Subcutaneous abdominal adipose tissue (tissue), 5 donors: Measurements from ENCODE around the gene IGFBP5.

Experiments used
- H3K27ac ChIP-seq: one replicate; pipeline ENCODE4 v1.7.0; 2013; ENCODE audit warnings: low read depth, mild to moderate bottlenecking, inconsistent platforms, low read length, moderate library complexity
- H3K27me3 ChIP-seq, 5 donors: one replicate each; pipeline ENCODE4 v1.7.0; 2013; ENCODE audit warnings: low read length in 5 of 5, inconsistent platforms in 1 of 5; ENCODE audit not compliant: control insufficient read depth in 5 of 5, insufficient read depth in 4 of 5
- H3K36me3 ChIP-seq, 5 donors: one replicate each; pipeline ENCODE4 v1.7.0; 2013; ENCODE audit warnings: low read length in 5 of 5; ENCODE audit not compliant: control insufficient read depth in 5 of 5, insufficient read depth in 5 of 5
- H3K4me1 ChIP-seq, 5 donors: one replicate each; pipeline ENCODE4 v1.7.0; 2013; ENCODE audit warnings: low read length in 5 of 5, mild to moderate bottlenecking in 3 of 5, moderate library complexity in 1 of 5; ENCODE audit not compliant: control insufficient read depth in 5 of 5, insufficient read depth in 5 of 5
- H3K4me3 ChIP-seq, 5 donors: one replicate each; pipeline ENCODE4 v1.7.0; 2013; ENCODE audit warnings: low read length in 5 of 5, low read depth in 1 of 5
- H3K9ac ChIP-seq, 5 donors: one replicate each; pipeline ENCODE4 v1.7.0; 2013; ENCODE audit warnings: low read length in 5 of 5, mild to moderate bottlenecking in 4 of 5, moderate library complexity in 3 of 5
- H3K9me3 ChIP-seq, 5 donors: one replicate each; pipeline ENCODE4 v1.7.0; 2013; ENCODE audit warnings: low read length in 5 of 5; ENCODE audit not compliant: control insufficient read depth in 5 of 5
- donor health status: healthy.
- donor health status: healthy.
- donor health status: healthy.
- donor health status: healthy.
- donor health status: healthy.

Gene IGFBP5

DNA sequence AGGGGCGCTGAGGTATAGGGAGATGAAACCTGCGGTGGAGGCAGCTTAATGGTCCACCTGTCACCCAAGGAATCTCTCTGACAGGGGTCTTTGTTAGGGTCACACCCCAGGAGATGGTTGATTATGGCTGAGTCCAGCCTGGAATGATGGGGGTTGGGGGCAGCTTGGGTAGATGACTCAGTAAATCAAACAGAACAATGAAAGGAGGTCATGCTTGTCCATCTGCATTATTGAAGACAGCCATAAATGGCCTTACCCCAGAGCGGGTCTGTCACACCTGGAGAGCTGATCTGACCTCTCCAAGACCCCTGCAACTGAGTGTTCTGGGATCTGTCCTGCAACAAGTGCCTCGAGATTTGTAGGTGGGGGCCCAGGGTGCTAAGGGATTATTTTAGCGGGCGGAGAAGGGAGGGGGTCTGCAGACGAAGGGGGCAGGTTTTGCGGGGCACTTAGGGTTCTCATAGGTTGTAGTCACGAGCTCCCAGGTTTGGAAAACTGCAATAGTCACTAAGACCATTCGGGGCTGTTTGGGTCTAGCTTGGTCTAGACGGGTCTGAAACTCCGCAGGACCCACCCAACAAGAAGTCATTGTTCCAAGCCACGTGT, 62.9 kb downstream of the IGFBP5 start:
- Histone ChIP-seq H3K4me1 (peaks cover 0 to 35% (median 21%) of the 10 kb centered on the region in 5 donors), H3K9me3 (no peaks in the 10 kb centered on the region), H3K4me3 (peak overlapping the region in 3 of 5 donors; percentile 42 to 54 (median 50)), H3K27ac (no peak overlapping the region), H3K9ac (no peak overlapping the region), H3K27me3 (peaks cover 11 to 36% (median 31%) of the 10 kb centered on the region in 5 donors), H3K36me3 (no peaks in the 10 kb centered on the region)

DNA sequence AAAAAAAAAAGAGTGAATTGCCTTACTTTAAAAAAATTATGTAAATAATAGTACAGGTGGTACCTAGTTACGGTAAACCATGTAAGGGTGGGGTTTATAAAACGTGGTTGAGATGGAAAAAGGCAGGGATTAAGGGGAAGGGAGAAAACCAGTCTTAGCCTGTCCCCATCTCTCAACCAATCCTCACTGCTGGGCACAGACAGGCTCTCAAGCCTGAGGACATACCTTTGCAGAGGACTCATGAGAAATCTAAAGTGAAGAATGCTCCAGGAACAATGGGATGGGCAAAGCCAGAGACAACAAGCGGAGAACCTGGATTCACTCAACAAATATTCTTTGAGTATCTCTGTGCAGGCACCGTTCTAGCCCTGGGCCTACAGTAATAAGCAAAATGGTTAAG, 65.6 kb downstream of the IGFBP5 start:
- H3K9me3 ChIP-seq, result no peaks in the 10 kb centered on the region
- no peak overlapping the region for H3K4me3 ChIP-seq
- H3K4me1 ChIP-seq, result peaks cover 0 to 16% (median 15%) of the 10 kb centered on the region in 5 donors
- H3K36me3 ChIP-seq, result no peaks in the 10 kb centered on the region
- no peak overlapping the region for H3K27ac ChIP-seq
- peaks cover 3 to 17% (median 15%) of the 10 kb centered on the region in 5 donors for H3K27me3 ChIP-seq
- H3K9ac ChIP-seq, result no peak overlapping the region

DNA sequence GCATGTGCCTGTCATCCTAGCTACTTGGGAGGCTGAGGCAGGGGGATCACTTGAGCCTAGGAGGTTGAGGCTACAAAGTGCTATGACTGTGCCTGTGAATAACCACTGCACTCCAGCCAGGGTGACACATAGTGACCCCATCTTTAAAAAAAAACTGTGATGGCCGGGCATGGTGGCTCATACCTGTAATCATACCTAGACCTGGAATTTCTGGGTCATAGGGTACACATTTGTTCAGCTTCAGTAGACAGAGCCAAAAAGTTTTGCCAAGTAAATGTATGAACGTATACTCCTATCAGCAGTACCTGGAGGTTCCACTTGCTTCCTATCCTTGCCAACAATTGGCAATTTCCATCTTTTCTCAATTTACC, 68.5 kb downstream of the IGFBP5 start:
- no peak overlapping the region for H3K9ac ChIP-seq
- no peak overlapping the region for H3K4me3 ChIP-seq
- peaks cover 0 to 5% (median 0%) of the 10 kb centered on the region in 5 donors for H3K27me3 ChIP-seq
- no peaks in the 10 kb centered on the region for H3K36me3 ChIP-seq
- H3K9me3 ChIP-seq, result peaks cover 0 to 7% (median 7%) of the 10 kb centered on the region in 5 donors
- no peaks in the 10 kb centered on the region for H3K4me1 ChIP-seq
- H3K27ac ChIP-seq, result no peak overlapping the region

DNA sequence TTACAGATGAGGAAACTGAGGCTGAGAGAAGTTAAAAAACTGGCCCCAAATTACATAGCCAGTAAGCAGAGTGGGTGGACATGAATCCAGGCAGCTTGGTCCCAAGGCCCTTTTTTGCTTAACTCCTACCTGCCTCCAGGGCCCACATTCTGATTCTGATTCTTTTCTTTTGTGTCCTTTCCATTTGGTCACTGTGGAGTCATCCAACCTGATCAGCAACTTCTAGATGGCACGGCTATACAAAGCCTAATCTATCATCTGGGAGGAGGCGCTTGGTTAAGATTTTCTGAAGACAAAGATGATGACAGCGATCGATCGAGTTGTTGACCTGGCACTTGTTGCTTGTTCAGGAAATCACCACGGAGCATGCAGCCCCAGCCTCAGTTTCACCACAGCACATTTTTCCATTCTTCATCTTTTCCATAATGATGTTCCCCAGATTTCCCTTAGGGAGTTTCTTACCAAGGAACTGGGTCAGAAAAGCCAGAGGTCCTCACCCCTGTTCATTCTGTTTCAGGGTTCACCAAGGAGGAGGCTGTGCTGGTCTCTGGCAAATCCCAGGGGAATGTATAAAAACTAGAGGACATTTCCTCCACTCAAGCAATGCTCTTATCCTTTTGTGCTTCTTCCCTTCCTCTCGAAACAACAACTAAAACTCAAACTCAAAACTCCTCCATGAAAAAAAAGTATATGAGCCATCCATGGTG, 69.0 kb downstream of the IGFBP5 start:
- no peak overlapping the region for H3K9ac ChIP-seq
- no peaks in the 10 kb centered on the region for H3K36me3 ChIP-seq
- H3K27ac ChIP-seq, result no peak overlapping the region
- H3K4me1 ChIP-seq, result no peaks in the 10 kb centered on the region
- no peak overlapping the region for H3K4me3 ChIP-seq
- peaks cover 0 to 7% (median 7%) of the 10 kb centered on the region in 5 donors for H3K9me3 ChIP-seq
- H3K27me3 ChIP-seq, result peaks cover 0 to 5% (median 0%) of the 10 kb centered on the region in 5 donors

DNA sequence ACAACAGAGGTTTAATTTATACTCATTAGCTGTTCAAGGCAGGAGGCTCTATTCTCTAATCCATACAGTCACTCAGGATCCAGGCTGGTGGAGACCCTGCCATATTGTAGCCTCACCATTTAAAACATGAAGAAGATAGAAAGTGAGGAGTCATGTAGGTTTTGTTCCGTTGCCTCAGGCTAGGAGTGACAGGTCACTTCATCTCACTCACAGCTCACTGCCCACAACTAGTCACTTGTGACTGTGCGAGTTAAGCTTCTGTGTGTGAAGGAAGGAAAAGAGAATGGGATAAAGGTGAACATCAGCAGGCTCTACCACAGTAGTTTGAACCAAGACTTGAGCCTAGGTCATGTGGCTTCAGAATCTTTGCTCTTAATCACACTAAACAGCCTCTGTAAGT, 71.1 kb downstream of the IGFBP5 start:
- no peaks in the 10 kb centered on the region for H3K4me1 ChIP-seq
- H3K9ac ChIP-seq, result no peak overlapping the region
- H3K27me3 ChIP-seq, result peaks cover 0 to 5% (median 0%) of the 10 kb centered on the region in 5 donors
- no peak overlapping the region for H3K27ac ChIP-seq
- no peak overlapping the region for H3K4me3 ChIP-seq
- peaks cover 0 to 7% (median 7%) of the 10 kb centered on the region in 5 donors for H3K9me3 ChIP-seq
- H3K36me3 ChIP-seq, result no peaks in the 10 kb centered on the region

DNA sequence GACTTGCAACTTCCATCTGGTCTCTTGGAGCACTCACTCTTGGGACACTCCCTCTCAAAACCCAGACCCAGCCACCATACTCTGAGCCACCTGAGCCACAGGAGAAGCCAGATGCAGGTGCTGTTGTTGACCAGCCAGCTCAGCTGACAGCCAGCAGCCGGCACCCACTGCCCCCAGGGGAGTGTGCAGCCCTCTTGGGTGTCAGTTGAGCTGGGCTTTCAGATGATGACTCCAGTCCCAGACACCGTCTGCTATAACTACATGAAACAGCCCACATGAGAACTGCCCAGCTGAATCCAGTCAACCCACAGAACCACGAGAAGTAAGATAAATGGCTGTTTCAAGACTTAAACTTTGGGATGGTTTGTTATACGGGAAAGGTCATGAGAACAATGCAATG, 72.8 kb downstream of the IGFBP5 start:
- H3K4me1 ChIP-seq, result no peaks in the 10 kb centered on the region
- peaks cover 0 to 5% (median 0%) of the 10 kb centered on the region in 5 donors for H3K27me3 ChIP-seq
- no peak overlapping the region for H3K9ac ChIP-seq
- no peak overlapping the region for H3K27ac ChIP-seq
- H3K9me3 ChIP-seq, result peaks cover 0 to 7% (median 7%) of the 10 kb centered on the region in 5 donors
- no peaks in the 10 kb centered on the region for H3K36me3 ChIP-seq
- H3K4me3 ChIP-seq, result no peak overlapping the region
